ENCODE data around the gene CORIN.
A peak's percentile ranks its signal among the peaks of the same experiment; 100 is the strongest.
"Not testable (repeated sequence)": the region's sequence is repeated elsewhere in the genome, so short reads cannot be mapped to it uniquely, and the experiment has no call there.

DNA sequence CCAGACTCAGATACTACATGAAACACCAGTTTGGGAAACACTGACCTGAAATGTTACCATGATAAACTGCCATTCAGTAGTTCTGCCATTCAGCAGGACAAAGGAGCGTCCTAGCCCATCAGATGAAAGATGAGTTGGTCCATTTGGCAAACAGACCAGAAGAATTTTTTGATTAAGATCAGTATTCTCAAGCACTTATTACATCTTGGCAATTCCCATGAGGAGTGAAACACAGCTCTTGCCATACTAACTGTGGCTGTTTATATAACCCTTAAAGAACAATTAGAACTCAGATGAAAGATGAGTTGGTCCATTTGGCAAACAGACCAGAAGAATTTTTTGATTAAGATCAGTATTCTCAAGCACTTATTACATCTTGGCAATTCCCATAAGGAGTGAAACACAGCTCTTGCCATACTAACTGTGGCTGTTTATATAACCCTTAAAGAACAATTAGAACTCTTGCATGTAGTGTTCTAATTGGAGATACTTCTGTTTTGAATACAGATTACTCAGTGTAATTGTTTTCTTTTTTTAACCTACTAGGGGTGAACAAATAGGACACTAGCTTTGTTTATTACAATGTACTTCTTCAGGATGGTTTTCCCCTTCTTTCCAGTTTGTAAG is 146.0 kb downstream of the CORIN start:
- TF ChIP-seq YY1 (IDR thresholded peaks at IDR 0.05; ENCODE audit: low read depth); EP300 (IDR thresholded peaks at IDR 0.05; ENCODE audit: borderline replicate concordance in 1 of 2, low read depth in 1 of 2, low read length in 1 of 2); TAF1 (IDR thresholded peaks at IDR 0.05; ENCODE audit: borderline replicate concordance, low read depth, low read length); EZH2phosphoT487 (IDR thresholded peaks at IDR 0.05; ENCODE audit: borderline replicate concordance, low read depth); GABPA (IDR thresholded peaks at IDR 0.05; ENCODE audit: low read depth); SIN3A (IDR thresholded peaks at IDR 0.05; ENCODE audit: borderline replicate concordance, low read depth, low read length): not testable (repeated sequence)
- TF ChIP-seq, protein P1, sequence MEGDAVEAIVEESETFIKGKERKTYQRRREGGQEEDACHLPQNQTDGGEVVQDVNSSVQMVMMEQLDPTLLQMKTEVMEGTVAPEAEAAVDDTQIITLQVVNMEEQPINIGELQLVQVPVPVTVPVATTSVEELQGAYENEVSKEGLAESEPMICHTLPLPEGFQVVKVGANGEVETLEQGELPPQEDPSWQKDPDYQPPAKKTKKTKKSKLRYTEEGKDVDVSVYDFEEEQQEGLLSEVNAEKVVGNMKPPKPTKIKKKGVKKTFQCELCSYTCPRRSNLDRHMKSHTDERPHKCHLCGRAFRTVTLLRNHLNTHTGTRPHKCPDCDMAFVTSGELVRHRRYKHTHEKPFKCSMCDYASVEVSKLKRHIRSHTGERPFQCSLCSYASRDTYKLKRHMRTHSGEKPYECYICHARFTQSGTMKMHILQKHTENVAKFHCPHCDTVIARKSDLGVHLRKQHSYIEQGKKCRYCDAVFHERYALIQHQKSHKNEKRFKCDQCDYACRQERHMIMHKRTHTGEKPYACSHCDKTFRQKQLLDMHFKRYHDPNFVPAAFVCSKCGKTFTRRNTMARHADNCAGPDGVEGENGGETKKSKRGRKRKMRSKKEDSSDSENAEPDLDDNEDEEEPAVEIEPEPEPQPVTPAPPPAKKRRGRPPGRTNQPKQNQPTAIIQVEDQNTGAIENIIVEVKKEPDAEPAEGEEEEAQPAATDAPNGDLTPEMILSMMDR (IDR thresholded peaks at IDR 0.05): not testable (repeated sequence)
- TF ChIP-seq NFIC (IDR thresholded peaks at IDR 0.05; ENCODE audit: borderline replicate concordance): peak; percentile 63; the same call in 1 of the 2 replicates
- TF ChIP-seq, protein P2, sequence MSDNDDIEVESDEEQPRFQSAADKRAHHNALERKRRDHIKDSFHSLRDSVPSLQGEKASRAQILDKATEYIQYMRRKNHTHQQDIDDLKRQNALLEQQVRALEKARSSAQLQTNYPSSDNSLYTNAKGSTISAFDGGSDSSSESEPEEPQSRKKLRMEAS (IDR thresholded peaks at IDR 0.05; ENCODE audit: low read depth): not testable (repeated sequence)
- TF ChIP-seq, protein P3, sequence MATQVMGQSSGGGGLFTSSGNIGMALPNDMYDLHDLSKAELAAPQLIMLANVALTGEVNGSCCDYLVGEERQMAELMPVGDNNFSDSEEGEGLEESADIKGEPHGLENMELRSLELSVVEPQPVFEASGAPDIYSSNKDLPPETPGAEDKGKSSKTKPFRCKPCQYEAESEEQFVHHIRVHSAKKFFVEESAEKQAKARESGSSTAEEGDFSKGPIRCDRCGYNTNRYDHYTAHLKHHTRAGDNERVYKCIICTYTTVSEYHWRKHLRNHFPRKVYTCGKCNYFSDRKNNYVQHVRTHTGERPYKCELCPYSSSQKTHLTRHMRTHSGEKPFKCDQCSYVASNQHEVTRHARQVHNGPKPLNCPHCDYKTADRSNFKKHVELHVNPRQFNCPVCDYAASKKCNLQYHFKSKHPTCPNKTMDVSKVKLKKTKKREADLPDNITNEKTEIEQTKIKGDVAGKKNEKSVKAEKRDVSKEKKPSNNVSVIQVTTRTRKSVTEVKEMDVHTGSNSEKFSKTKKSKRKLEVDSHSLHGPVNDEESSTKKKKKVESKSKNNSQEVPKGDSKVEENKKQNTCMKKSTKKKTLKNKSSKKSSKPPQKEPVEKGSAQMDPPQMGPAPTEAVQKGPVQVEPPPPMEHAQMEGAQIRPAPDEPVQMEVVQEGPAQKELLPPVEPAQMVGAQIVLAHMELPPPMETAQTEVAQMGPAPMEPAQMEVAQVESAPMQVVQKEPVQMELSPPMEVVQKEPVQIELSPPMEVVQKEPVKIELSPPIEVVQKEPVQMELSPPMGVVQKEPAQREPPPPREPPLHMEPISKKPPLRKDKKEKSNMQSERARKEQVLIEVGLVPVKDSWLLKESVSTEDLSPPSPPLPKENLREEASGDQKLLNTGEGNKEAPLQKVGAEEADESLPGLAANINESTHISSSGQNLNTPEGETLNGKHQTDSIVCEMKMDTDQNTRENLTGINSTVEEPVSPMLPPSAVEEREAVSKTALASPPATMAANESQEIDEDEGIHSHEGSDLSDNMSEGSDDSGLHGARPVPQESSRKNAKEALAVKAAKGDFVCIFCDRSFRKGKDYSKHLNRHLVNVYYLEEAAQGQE (IDR thresholded peaks at IDR 0.05; ENCODE audit: low read depth, low read length): not testable (repeated sequence)

Data from SK-N-SH (cell line).